ENCODE results near the gene CLIC5. TPM values are rescaled to one million over a fixed set of nuclear protein-coding genes. Genes with fewer than 3 reads are reported as not detected.

The CLIC5 gene
- total and polyA plus RNA-seq, 2 of the 8 experiments (the other 6 are each of a cell fraction or from before 2014, with no cell fraction given) = 0.12 to 0.15 TPM

- Histone ChIP-seq H3K18ac (ENCODE audit: extremely low read depth, low read length) (no peak overlapping the region), H3K9me3 (ENCODE audit: insufficient read depth in 2 of 2, low read depth in 1 of 2, low read length in 1 of 2) (no peaks in the 10 kb centered on the region), H3K79me2 (ENCODE audit: control insufficient read depth in 1 of 2, insufficient read depth in 2 of 2, low read length in 2 of 2) (no peaks in the 10 kb centered on the region), H2BK20ac (ENCODE audit: low read length) (no peak overlapping the region), H3K27me3 (replicated peaks in 1 of 4; ENCODE audit: control insufficient read depth in 3 of 4, extremely low read depth in 1 of 4, insufficient read depth in 3 of 4, low read length in 3 of 4) (no peaks in the 10 kb centered on the region), H3K4ac (replicated peaks; ENCODE audit: insufficient read length, low read depth, low read length) (no peak overlapping the region), H3K79me1 (ENCODE audit: low read depth, low read length) (no peaks in the 10 kb centered on the region), H3K23me2 (ENCODE audit: low read depth, low read length) (peaks cover 1% of the 10 kb centered on the region; the same call in 1 of the 2 replicates), H3K4me2 (ENCODE audit: insufficient read depth in 1 of 2, low read depth in 2 of 2, low read length in 2 of 2) (no peak overlapping the region), H2AFZ (ENCODE audit: low read length) (no peak overlapping the region), H4K5ac (ENCODE audit: insufficient read length, low read depth, low read length) (no peak overlapping the region), H3K4me1 (replicated peaks in 1 of 4; ENCODE audit: control insufficient read depth in 3 of 4, insufficient read depth in 4 of 4, low read length in 3 of 4) (no peaks in the 10 kb centered on the region), H4K20me1 (replicated peaks in 1 of 2; ENCODE audit: control insufficient read depth in 1 of 2, insufficient read depth in 2 of 2, low read length in 2 of 2) (no peaks in the 10 kb centered on the region), H2BK120ac (replicated peaks; ENCODE audit: low read depth, low read length) (no peak overlapping the region), H2AK5ac (ENCODE audit: low read depth, low read length) (no peak overlapping the region), H4K8ac (ENCODE audit: extremely low read depth, insufficient read depth, low read length) (no peak overlapping the region), H3K56ac (replicated peaks; ENCODE audit: insufficient read length, low read depth, low read length) (no peak overlapping the region), H3K9ac (replicated peaks in 1 of 4; ENCODE audit: extremely low read depth in 1 of 4, low read depth in 3 of 4, low read length in 3 of 4) (no peak overlapping the region), H4K91ac (replicated peaks; ENCODE audit: insufficient read length, low read length) (no peak overlapping the region), H2BK15ac (ENCODE audit: low read length) (no peak overlapping the region), H3K23ac (ENCODE audit: insufficient read length) (no peak overlapping the region), H3K27ac (ENCODE audit: low read depth, low read length) (no peak overlapping the region), H2BK12ac (ENCODE audit: low read depth, low read length) (no peak overlapping the region), H3K14ac (ENCODE audit: insufficient read length) (no peak overlapping the region), H3K4me3 (ENCODE audit: extremely low read depth in 1 of 4, insufficient read depth in 2 of 4, low read depth in 3 of 4, low read length in 4 of 4) (no peak overlapping the region), H3K36me3 (ENCODE audit: control insufficient read depth in 2 of 4, insufficient read depth in 4 of 4, low read length in 3 of 4) (no peaks in the 10 kb centered on the region), H2BK5ac (ENCODE audit: low read depth, low read length) (no peak overlapping the region)
- DNase-seq (ENCODE audit: low read depth in 1 of 2, low spot score in 2 of 2) = no peak
- 97% methylated on average over 5 of the region's 5 CpGs; no CpG with 5 or more reads in 1 of the 2 experiments for WGBS, 2 experiments (ENCODE audit: extremely low coverage in 1 of 2, insufficient coverage in 1 of 2, insufficient read length in 1 of 2, insufficient replicate concordance in 2 of 2, low coverage in 1 of 2, low lambda C conversion rate in 2 of 2, missing lambda C conversion rate in 1 of 2)
- ChIA-PET CTCF (ENCODE audit: partially characterized antibody) (interaction anchor here (0.9 to 1.7 kb wide), 5 partner anchors 47 to 1295 kb away, joined by 3 to 4 read pairs (median 3); no protein-coding TSS in a partner anchor), POLR2A (ENCODE audit: partially characterized antibody) (no interaction called here)
- FAIRE-seq = no peak
- TF ChIP-seq GTF2F1 (IDR thresholded peaks at IDR 0.05; ENCODE audit: borderline replicate concordance, low read depth, low read length) (no peak), RNF2 (IDR thresholded peaks at IDR 0.05; ENCODE audit: borderline replicate concordance, low read depth, low read length, missing control alignments, poor library complexity, severe bottlenecking) (no peak), RFX5 (IDR thresholded peaks at IDR 0.05; ENCODE audit: borderline replicate concordance, low read depth, low read length) (no peak), CTBP2 (IDR thresholded peaks at IDR 0.05; ENCODE audit: borderline replicate concordance, insufficient read depth, insufficient read length, low read length) (no peak), EZH2 (IDR thresholded peaks at IDR 0.05; ENCODE audit: low read depth, low read length, severe bottlenecking) (no peak), SP2 (IDR thresholded peaks at IDR 0.05; ENCODE audit: low read length) (no peak), RBBP5 (IDR thresholded peaks at IDR 0.05; ENCODE audit: borderline replicate concordance, low read depth, low read length) (no peak), KDM4A (IDR thresholded peaks at IDR 0.05; ENCODE audit: low read depth, low read length, severe bottlenecking) (no peak), SRF (IDR thresholded peaks at IDR 0.05; ENCODE audit: low read depth, low read length) (no peak)
These were observed 178.0 kb downstream of the CLIC5 start for GRCh38 chr6:45837541-45838200.

Data from H1 (cell line).